ENCODE measurements around the gene ZBTB45. TPM values are rescaled to one million over a fixed set of nuclear protein-coding genes. Genes with fewer than 3 reads are reported as not detected.

Gene ZBTB45
- total and polyA plus RNA-seq, 9 of the 15 experiments (the other 6 are each of a cell fraction or from before 2014, with no cell fraction given) = 0.08 to 16.1 (median 1.8) TPM

GRCh38 chr19:58543826-58544590 is 24.4 kb upstream of the ZBTB45 start, which contains the start of gene TRIM28 (continued):
- TF ChIP-seq, protein P1, sequence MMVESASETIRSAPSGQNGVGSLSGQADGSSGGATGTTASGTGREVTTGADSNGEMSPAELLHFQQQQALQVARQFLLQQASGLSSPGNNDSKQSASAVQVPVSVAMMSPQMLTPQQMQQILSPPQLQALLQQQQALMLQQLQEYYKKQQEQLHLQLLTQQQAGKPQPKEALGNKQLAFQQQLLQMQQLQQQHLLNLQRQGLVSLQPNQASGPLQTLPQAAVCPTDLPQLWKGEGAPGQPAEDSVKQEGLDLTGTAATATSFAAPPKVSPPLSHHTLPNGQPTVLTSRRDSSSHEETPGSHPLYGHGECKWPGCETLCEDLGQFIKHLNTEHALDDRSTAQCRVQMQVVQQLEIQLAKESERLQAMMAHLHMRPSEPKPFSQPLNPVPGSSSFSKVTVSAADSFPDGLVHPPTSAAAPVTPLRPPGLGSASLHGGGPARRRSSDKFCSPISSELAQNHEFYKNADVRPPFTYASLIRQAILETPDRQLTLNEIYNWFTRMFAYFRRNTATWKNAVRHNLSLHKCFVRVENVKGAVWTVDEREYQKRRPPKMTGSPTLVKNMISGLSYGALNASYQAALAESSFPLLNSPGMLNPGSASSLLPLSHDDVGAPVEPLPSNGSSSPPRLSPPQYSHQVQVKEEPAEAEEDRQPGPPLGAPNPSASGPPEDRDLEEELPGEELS (CRISPR knock-in tag; IDR thresholded peaks at IDR 0.05; ENCODE audit: borderline replicate concordance) = peak; percentile 73
- no peak for TF ChIP-seq CREBBP (IDR thresholded peaks at IDR 0.05; ENCODE audit: low read depth, low read length)
- no peak for TF ChIP-seq TEAD4 (IDR thresholded peaks at IDR 0.05; ENCODE audit: low read length)
- no peak for TF ChIP-seq TEAD4 (CRISPR knock-in tag; IDR thresholded peaks at IDR 0.05; ENCODE audit: borderline replicate concordance)
- peak; percentile 19 for TF ChIP-seq NEUROD1 (IDR thresholded peaks at IDR 0.05; ENCODE audit: borderline replicate concordance, low read depth, low read length, partially characterized antibody)
- no peak for TF ChIP-seq ETV6 (IDR thresholded peaks at IDR 0.05; ENCODE audit: borderline replicate concordance in 1 of 2, low read depth in 2 of 2, low read length in 1 of 2)
- no peak for TF ChIP-seq ETV6 (CRISPR knock-in tag; IDR thresholded peaks at IDR 0.05; ENCODE audit: borderline replicate concordance)
- peak in 1 of 2 experiments; percentile 79; a peak in 2 of 4 replicates for TF ChIP-seq ZMIZ1 (IDR thresholded peaks at IDR 0.05; ENCODE audit: low read depth in 2 of 2, low read length in 2 of 2)
- TF ChIP-seq, protein P2, sequence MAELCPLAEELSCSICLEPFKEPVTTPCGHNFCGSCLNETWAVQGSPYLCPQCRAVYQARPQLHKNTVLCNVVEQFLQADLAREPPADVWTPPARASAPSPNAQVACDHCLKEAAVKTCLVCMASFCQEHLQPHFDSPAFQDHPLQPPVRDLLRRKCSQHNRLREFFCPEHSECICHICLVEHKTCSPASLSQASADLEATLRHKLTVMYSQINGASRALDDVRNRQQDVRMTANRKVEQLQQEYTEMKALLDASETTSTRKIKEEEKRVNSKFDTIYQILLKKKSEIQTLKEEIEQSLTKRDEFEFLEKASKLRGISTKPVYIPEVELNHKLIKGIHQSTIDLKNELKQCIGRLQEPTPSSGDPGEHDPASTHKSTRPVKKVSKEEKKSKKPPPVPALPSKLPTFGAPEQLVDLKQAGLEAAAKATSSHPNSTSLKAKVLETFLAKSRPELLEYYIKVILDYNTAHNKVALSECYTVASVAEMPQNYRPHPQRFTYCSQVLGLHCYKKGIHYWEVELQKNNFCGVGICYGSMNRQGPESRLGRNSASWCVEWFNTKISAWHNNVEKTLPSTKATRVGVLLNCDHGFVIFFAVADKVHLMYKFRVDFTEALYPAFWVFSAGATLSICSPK (IDR thresholded peaks at IDR 0.05; ENCODE audit: borderline replicate concordance) = no peak
- TF ChIP-seq ZNF212 (CRISPR knock-in tag; IDR thresholded peaks at IDR 0.05) = no peak
- TF ChIP-seq, protein P3, sequence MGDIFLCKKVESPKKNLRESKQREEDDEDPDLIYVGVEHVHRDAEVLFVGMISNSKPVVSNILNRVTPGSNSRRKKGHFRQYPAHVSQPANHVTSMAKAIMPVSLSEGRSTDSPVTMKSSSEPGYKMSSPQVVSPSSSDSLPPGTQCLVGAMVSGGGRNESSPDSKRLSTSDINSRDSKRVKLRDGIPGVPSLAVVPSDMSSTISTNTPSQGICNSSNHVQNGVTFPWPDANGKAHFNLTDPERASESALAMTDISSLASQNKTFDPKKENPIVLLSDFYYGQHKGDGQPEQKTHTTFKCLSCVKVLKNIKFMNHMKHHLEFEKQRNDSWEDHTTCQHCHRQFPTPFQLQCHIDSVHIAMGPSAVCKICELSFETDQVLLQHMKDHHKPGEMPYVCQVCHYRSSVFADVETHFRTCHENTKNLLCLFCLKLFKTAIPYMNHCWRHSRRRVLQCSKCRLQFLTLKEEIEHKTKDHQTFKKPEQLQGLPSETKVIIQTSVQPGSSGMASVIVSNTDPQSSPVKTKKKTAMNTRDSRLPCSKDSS (IDR thresholded peaks at IDR 0.05; ENCODE audit: low read depth, partially characterized antibody) = no peak
- TF ChIP-seq, protein P4, sequence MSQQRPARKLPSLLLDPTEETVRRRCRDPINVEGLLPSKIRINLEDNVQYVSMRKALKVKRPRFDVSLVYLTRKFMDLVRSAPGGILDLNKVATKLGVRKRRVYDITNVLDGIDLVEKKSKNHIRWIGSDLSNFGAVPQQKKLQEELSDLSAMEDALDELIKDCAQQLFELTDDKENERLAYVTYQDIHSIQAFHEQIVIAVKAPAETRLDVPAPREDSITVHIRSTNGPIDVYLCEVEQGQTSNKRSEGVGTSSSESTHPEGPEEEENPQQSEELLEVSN (IDR thresholded peaks at IDR 0.05; ENCODE audit: borderline replicate concordance in 1 of 2, extremely low read depth in 1 of 2, insufficient read depth in 1 of 2, insufficient read length in 1 of 2, low read depth in 1 of 2, low read length in 1 of 2, poor library complexity in 1 of 2, severe bottlenecking in 1 of 2) = peak in 1 of 2 experiments; percentile 87
- TF ChIP-seq FOXJ2 (tag; IDR thresholded peaks at IDR 0.05) = no peak

All from K562 (cell line).